ENCODE measurements around the gene ARL6IP4.
A peak's percentile ranks its signal among the peaks of the same experiment; 100 is the strongest.

The ARL6IP4 gene

GRCh38 chr12:122959566-122960192, 20.8 kb upstream of the ARL6IP4 start:
- TF ChIP-seq CTCF (IDR thresholded peaks at IDR 0.05), result no peak
- Histone ChIP-seq H3K27ac (no peak overlapping the region), H3K9me3 (no peaks in the 10 kb centered on the region), H3K36me3 (peaks cover 4 to 38% (median 12%) of the 10 kb centered on the region in 3 donors), H3K27me3 (no peaks in the 10 kb centered on the region), H3K4me1 (peaks cover 0 to 24% (median 12%) of the 10 kb centered on the region in 4 donors), H3K4me3 (no peak overlapping the region)
- no peak for DNase-seq
- intact Hi-C loops (cut with DNase I; ENCODE audit: low total_unique reads), result no loop called here

GRCh38 chr12:122960193-122960569, 20.3 kb upstream of the ARL6IP4 start:
- Histone ChIP-seq H3K9me3 (no peaks in the 10 kb centered on the region), H3K36me3 (peaks cover 4 to 38% (median 12%) of the 10 kb centered on the region in 3 donors), H3K4me1 (peaks cover under 1 to 29% (median 15%) of the 10 kb centered on the region in 4 donors), H3K27me3 (no peaks in the 10 kb centered on the region), H3K27ac (no peak overlapping the region), H3K4me3 (no peak overlapping the region)
- intact Hi-C loops (cut with DNase I; ENCODE audit: low total_unique reads), result no loop called here
- TF ChIP-seq CTCF (IDR thresholded peaks at IDR 0.05), result no peak
- DNase-seq, result no peak

GRCh38 chr12:122961531-122962329, 18.8 kb upstream of the ARL6IP4 start:
- H3K4me1 ChIP-seq, result peaks cover 9 to 44% (median 27%) of the 10 kb centered on the region in 4 donors
- H3K36me3 ChIP-seq, result peaks cover 4 to 30% (median 12%) of the 10 kb centered on the region in 3 donors
- no peak for DNase-seq
- intact Hi-C loops (cut with DNase I; ENCODE audit: low total_unique reads), result no loop called here
- no peaks in the 10 kb centered on the region for H3K27me3 ChIP-seq
- TF ChIP-seq CTCF (IDR thresholded peaks at IDR 0.05), result no peak
- H3K27ac ChIP-seq, result no peak overlapping the region
- no peaks in the 10 kb centered on the region for H3K9me3 ChIP-seq
- no peak overlapping the region for H3K4me3 ChIP-seq

GRCh38 chr12:122963941-122964265, 16.6 kb upstream of the ARL6IP4 start:
- Histone ChIP-seq H3K27ac (no peak overlapping the region), H3K4me1 (peaks cover 9 to 41% (median 27%) of the 10 kb centered on the region in 4 donors), H3K36me3 (peaks cover 4 to 14% (median 12%) of the 10 kb centered on the region in 3 donors), H3K4me3 (no peak overlapping the region), H3K27me3 (no peaks in the 10 kb centered on the region), H3K9me3 (no peaks in the 10 kb centered on the region)
- TF ChIP-seq CTCF (IDR thresholded peaks at IDR 0.05), result no peak
- intact Hi-C loops (cut with DNase I; ENCODE audit: low total_unique reads), result no loop called here
- peak in 1 of 2 donors; percentile 67 for DNase-seq

- intact Hi-C loops (cut with DNase I; ENCODE audit: low total_unique reads), result no loop called here
- no peaks in the 10 kb centered on the region for H3K27me3 ChIP-seq
- peaks cover 9 to 41% (median 27%) of the 10 kb centered on the region in 4 donors for H3K4me1 ChIP-seq
- TF ChIP-seq CTCF (IDR thresholded peaks at IDR 0.05), result no peak
- no peak overlapping the region for H3K27ac ChIP-seq
- peaks cover 2 to 7% (median 5%) of the 10 kb centered on the region in 3 donors for H3K36me3 ChIP-seq
- H3K4me3 ChIP-seq, result no peak overlapping the region
- no peaks in the 10 kb centered on the region for H3K9me3 ChIP-seq
- no peak for DNase-seq
Observed at GRCh38 chr12:122964439-122965257, 15.8 kb upstream of the ARL6IP4 start.

Data from tibial artery (tissue), 4 donors.